SK-N-SH (cell line): Measurements from ENCODE around the gene SNX1. TPM values are rescaled to one million over a fixed set of nuclear protein-coding genes. Genes with fewer than 3 reads are reported as not detected.

Experiments
- CTCF ChIA-PET: fragments of 300-600, 350-600 bp; formaldehyde crosslinking; extraction: SDS; loops from one replicate; lab custom pipeline; 2021; lab: Yijun Ruan, JAX
- POLR2A ChIA-PET: fragments of 350-600 bp; sonication (Branson Sonifier 250); formaldehyde crosslinking; extraction: SDS; loops from one replicate; lab custom pipeline; 2020; ENCODE audit warnings: antibody characterized with exemption, inconsistent platforms; lab: Yijun Ruan, JAX
- DNase-seq: peaks from one replicate; pipeline ENCODE4 v3.0.0; 2012
- H2AFZ ChIP-seq: fragments of 200-600 bp; sonication (generic); 2 replicates; pipeline ENCODE4 v1.8.1; 2016; ENCODE audit warnings: antibody characterized with exemption, mild to moderate bottlenecking, low read depth
- H3F3A ChIP-seq: fragments of 200-600 bp; sonication (generic); replicated peaks from 2 replicates; pipeline ENCODE3; 2016; ENCODE audit warnings: antibody characterized with exemption, mild to moderate bottlenecking; ENCODE audit not compliant: insufficient read depth
- H3K27ac ChIP-seq, 2 experiments: fragments of 200-500 bp in 1 of 2; fragments of 200-600 bp in 1 of 2; sonication (Bioruptor generic) in 1 of 2; sonication (generic), shearing (Covaris generic) in 1 of 2; 2 replicates each; pipeline versions ENCODE4 v1.5.1 to v1.6.1; 2014 to 2016; ENCODE audit warnings: low read depth in 2 of 2, inconsistent platforms in 1 of 2, low read length in 1 of 2, mild to moderate bottlenecking in 1 of 2, mixed read lengths in 1 of 2
- H3K27me3 ChIP-seq: fragments of 200-600 bp; sonication (generic), shearing (Covaris generic); 2 replicates; pipeline ENCODE4 v1.6.1; 2016; ENCODE audit warnings: mixed run types; ENCODE audit not compliant: insufficient read depth
- H3K36me3 ChIP-seq, 2 experiments: fragments of 200-500 bp in 1 of 2; fragments of 200-600 bp in 1 of 2; sonication (Bioruptor generic) in 1 of 2; sonication (generic) in 1 of 2; replicated peaks in 1 of 2; 2 replicates each; pipeline versions ENCODE3 to v1.5.1; 2014 to 2016; ENCODE audit warnings: low read length in 1 of 2, mild to moderate bottlenecking in 1 of 2; ENCODE audit not compliant: insufficient read depth in 2 of 2, control insufficient read depth in 1 of 2
- H3K4me1 ChIP-seq, 2 experiments: fragments of 200-500 bp in 1 of 2; fragments of 200-600 bp in 1 of 2; sonication (Bioruptor generic) in 1 of 2; sonication (generic), shearing (Covaris generic) in 1 of 2; 2 replicates each; pipeline versions ENCODE4 v1.5.1 to v1.6.1; 2014 to 2016; ENCODE audit warnings: low read depth in 1 of 2, low read length in 1 of 2, mixed run types in 1 of 2; ENCODE audit not compliant: insufficient read depth in 2 of 2, control insufficient read depth in 1 of 2
- H3K4me2 ChIP-seq: fragments of 200-600 bp; sonication (generic), shearing (Covaris generic); 2 replicates; pipeline ENCODE4 v1.6.1; 2017; ENCODE audit warnings: mixed run types
- H3K4me3 ChIP-seq, 2 experiments: fragments of 200-500 bp in 1 of 2; fragments of 200-600 bp in 1 of 2; sonication (Bioruptor generic) in 1 of 2; sonication (generic), shearing (Covaris generic) in 1 of 2; 2 replicates each; pipeline versions ENCODE4 v1.5.1 to v1.8.1; 2014 to 2016; ENCODE audit warnings: low read depth in 2 of 2, inconsistent platforms in 1 of 2, low read length in 1 of 2, mild to moderate bottlenecking in 1 of 2, mixed read lengths in 1 of 2, moderate library complexity in 1 of 2
- H3K79me2 ChIP-seq: fragments of 200-600 bp; sonication (generic); 2 replicates; pipeline ENCODE4 v1.8.1; 2017; ENCODE audit warnings: mild to moderate bottlenecking; ENCODE audit not compliant: insufficient read depth
- H3K9ac ChIP-seq: fragments of 200-600 bp; sonication (generic); 2 replicates; pipeline ENCODE4 v1.6.1; 2017; ENCODE audit warnings: mixed run types
- H3K9me2 ChIP-seq: fragments of 200-600 bp; sonication (generic); 2 replicates; pipeline ENCODE4 v1.6.1; 2017; ENCODE audit warnings: mixed run types
- H3K9me3 ChIP-seq: fragments of 200-600 bp; sonication (generic); 2 replicates; pipeline ENCODE4 v1.6.1; 2017; ENCODE audit warnings: mixed run types, mild to moderate bottlenecking, moderate library complexity
- H4K20me1 ChIP-seq: fragments of 200-600 bp; sonication (generic); 2 replicates; pipeline ENCODE4 v1.6.1; 2017; ENCODE audit warnings: mild to moderate bottlenecking, mixed run types; ENCODE audit not compliant: insufficient read depth
- EZH2phosphoT487 ChIP-seq: fragments of 200-600 bp; sonication (generic); IDR thresholded peaks from 2 replicates; pipeline ENCODE4 v1.6.1; 2017; ENCODE audit warnings: low read depth, mixed run types, mild to moderate bottlenecking, antibody characterized with exemption, moderate library complexity, borderline replicate concordance
- FOXJ3 ChIP-seq: sonication (generic); formaldehyde crosslinking; IDR thresholded peaks from 2 replicates; pipeline ENCODE4 v1.5.1; 2020; ENCODE audit warnings: mild to moderate bottlenecking, missing genetic modification reagents
- GABPA ChIP-seq: IDR thresholded peaks from 2 replicates; pipeline ENCODE4 v1.4.0; 2012; ENCODE audit warnings: low read depth, mild to moderate bottlenecking
- MEF2A ChIP-seq: IDR thresholded peaks from 2 replicates; pipeline ENCODE4 v1.4.0; 2012; ENCODE audit warnings: low read depth, borderline replicate concordance
- RAD21 ChIP-seq: IDR thresholded peaks from 2 replicates; pipeline ENCODE4 v1.6.1; 2012; ENCODE audit warnings: mild to moderate bottlenecking, low read length
- RFX5 ChIP-seq: IDR thresholded peaks from 2 replicates; pipeline ENCODE4 v1.6.1; 2012; ENCODE audit warnings: mild to moderate bottlenecking, improper control_type of control experiment, low read length
- SIN3A ChIP-seq: IDR thresholded peaks from 2 replicates; pipeline ENCODE4 v1.6.1; 2012; ENCODE audit warnings: low read depth, mild to moderate bottlenecking, low read length, moderate library complexity, borderline replicate concordance
- TCF12 ChIP-seq: IDR thresholded peaks from 2 replicates; pipeline ENCODE4 v1.4.0; 2012
- WGBS: methylation state at CpG from one replicate; pipeline ENCODE4 v1.1.6; 2017; ENCODE audit warnings: low lambda C conversion rate; 5-methylcytosine and 5-hydroxymethylcytosine counted together
- polyA plus RNA-seq, 3 experiments: library from polyadenylated mRNA; depleted of rRNA; stranded (reverse); fragments of >200 nt; gene quantifications; 2 replicates each; pipeline ENCODE4 v1.2.3, GENCODE V29; 2012
- TF ChIP-seq, protein P1 (sequence below): fragments of 150-350 bp; IDR thresholded peaks from 2 replicates; pipeline ENCODE4 v1.6.1; 2017; ENCODE audit warnings: antibody characterized with exemption, low read length, low read depth, borderline replicate concordance
- TF ChIP-seq, protein P2 (sequence below): IDR thresholded peaks from 2 replicates; pipeline ENCODE4 v1.4.0; 2012; ENCODE audit warnings: low read depth, borderline replicate concordance
- TF ChIP-seq, protein P3 (sequence below): fragments of 150-350 bp; IDR thresholded peaks from 2 replicates; pipeline ENCODE4 v1.6.1; 2016; ENCODE audit warnings: mild to moderate bottlenecking, low read depth, low read length

SNX1 gene
- polyA plus RNA-seq, 1 of the 3 experiments (the other 2 are of a cell fraction) = 80.7 TPM

DNA sequence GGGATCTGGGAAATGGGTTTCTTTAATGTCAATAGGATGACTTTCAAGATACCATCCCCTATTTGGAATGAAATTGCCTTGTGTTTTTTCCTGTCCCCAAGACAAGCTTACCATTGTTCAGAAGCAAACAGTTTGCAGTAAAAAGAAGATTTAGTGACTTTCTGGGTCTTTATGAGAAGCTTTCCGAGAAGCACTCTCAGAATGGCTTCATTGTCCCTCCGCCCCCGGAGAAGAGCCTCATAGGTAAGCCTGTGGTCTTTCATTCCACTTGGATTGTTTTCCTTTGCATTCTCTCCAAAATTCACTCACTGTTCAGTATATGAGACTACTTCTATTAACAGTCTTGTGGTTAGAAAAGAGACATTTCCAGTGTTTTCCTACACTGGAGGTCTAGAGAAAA is 30.2 kb downstream of the SNX1 start:
- Histone ChIP-seq H3K4me3 (no peak overlapping the region), H3K4me2 (no peak overlapping the region), H3K27ac (no peak overlapping the region), H3K9me3 (no peaks in the 10 kb centered on the region), H4K20me1 (no peaks in the 10 kb centered on the region), H3K36me3 (peaks cover 74 to 78% of the 10 kb centered on the region in 2 experiments), H3K79me2 (no peaks in the 10 kb centered on the region), H2AFZ (no peak overlapping the region), H3K4me1 (no peaks in the 10 kb centered on the region), H3F3A (no peaks in the 10 kb centered on the region), H3K9ac (no peak overlapping the region), H3K27me3 (no peaks in the 10 kb centered on the region), H3K9me2 (no peaks in the 10 kb centered on the region)
- ChIA-PET CTCF (interaction anchor here (1.5 to 1.8 kb wide), 2 partner anchors 27 to 28 kb away, joined by 4 to 7 read pairs; no protein-coding TSS in a partner anchor), POLR2A (no interaction called here)
- no peak for DNase-seq
- TF ChIP-seq, protein P1, sequence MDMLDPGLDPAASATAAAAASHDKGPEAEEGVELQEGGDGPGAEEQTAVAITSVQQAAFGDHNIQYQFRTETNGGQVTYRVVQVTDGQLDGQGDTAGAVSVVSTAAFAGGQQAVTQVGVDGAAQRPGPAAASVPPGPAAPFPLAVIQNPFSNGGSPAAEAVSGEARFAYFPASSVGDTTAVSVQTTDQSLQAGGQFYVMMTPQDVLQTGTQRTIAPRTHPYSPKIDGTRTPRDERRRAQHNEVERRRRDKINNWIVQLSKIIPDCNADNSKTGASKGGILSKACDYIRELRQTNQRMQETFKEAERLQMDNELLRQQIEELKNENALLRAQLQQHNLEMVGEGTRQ = no peak
- no peak for TF ChIP-seq TCF12
- 63% methylated on average over 3 of the region's 3 CpGs for WGBS

DNA sequence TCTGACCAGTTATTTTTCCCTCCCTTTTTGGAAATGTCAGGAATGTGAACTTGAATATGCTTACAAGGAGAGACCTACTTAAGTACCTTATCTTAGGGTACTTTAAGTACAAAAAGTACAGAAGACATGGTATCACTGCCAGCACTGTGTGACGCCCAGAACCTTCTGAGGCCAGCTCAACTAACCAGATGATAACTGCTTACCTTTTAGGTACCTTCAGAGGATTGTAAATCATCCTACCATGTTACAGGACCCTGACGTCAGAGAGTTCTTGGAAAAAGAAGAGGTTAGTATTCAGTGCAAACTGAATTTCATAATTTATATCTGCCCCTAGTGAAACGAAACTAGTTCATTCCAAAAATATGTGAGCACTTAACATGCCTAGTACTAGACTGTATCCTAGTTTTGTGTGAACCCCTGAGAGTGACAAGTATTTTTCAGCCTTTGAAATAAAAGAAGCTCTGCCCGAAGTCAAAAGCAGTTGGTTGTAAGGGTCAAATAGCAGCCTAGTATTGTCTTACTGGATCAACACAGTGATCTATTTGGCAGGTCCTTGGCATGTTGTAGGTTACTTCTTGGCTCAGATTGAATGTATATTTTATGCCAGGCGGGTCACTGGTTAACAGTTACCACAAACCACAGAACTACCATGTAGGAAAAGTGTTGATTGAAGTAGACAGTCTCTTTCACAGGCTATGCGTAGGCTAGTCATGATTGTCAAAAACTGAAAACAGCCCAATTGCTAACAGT is 31.9 kb downstream of the SNX1 start:
- POLR2A ChIA-PET = no interaction called here
- DNase-seq = no peak
- Histone ChIP-seq H3K9ac (no peak overlapping the region), H4K20me1 (no peaks in the 10 kb centered on the region), H3K9me3 (no peaks in the 10 kb centered on the region), H3K79me2 (no peaks in the 10 kb centered on the region), H3K4me3 (no peak overlapping the region), H2AFZ (no peak overlapping the region), H3K4me2 (no peak overlapping the region), H3K27me3 (no peaks in the 10 kb centered on the region), H3K36me3 (peaks cover 68 to 79% of the 10 kb centered on the region in 2 experiments), H3K4me1 (no peaks in the 10 kb centered on the region), H3K9me2 (no peaks in the 10 kb centered on the region), H3K27ac (no peak overlapping the region), H3F3A (no peaks in the 10 kb centered on the region)
- CTCF ChIA-PET = no interaction called here
- 84% methylated on average over 6 of the region's 6 CpGs for WGBS
- TF ChIP-seq GABPA = no peak
- TF ChIP-seq EZH2phosphoT487 = no peak
- TF ChIP-seq, protein P2, sequence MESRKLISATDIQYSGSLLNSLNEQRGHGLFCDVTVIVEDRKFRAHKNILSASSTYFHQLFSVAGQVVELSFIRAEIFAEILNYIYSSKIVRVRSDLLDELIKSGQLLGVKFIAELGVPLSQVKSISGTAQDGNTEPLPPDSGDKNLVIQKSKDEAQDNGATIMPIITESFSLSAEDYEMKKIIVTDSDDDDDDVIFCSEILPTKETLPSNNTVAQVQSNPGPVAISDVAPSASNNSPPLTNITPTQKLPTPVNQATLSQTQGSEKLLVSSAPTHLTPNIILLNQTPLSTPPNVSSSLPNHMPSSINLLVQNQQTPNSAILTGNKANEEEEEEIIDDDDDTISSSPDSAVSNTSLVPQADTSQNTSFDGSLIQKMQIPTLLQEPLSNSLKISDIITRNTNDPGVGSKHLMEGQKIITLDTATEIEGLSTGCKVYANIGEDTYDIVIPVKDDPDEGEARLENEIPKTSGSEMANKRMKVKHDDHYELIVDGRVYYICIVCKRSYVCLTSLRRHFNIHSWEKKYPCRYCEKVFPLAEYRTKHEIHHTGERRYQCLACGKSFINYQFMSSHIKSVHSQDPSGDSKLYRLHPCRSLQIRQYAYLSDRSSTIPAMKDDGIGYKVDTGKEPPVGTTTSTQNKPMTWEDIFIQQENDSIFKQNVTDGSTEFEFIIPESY = no peak
- no peak for TF ChIP-seq MEF2A
- TF ChIP-seq, protein P1 = no peak
- TF ChIP-seq RAD21 = no peak
- TF ChIP-seq RFX5 = no peak
- TF ChIP-seq SIN3A = no peak
- TF ChIP-seq FOXJ3 (CRISPR knock-in tag) = no peak
- TF ChIP-seq, protein P3, sequence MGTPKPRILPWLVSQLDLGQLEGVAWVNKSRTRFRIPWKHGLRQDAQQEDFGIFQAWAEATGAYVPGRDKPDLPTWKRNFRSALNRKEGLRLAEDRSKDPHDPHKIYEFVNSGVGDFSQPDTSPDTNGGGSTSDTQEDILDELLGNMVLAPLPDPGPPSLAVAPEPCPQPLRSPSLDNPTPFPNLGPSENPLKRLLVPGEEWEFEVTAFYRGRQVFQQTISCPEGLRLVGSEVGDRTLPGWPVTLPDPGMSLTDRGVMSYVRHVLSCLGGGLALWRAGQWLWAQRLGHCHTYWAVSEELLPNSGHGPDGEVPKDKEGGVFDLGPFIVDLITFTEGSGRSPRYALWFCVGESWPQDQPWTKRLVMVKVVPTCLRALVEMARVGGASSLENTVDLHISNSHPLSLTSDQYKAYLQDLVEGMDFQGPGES = no peak
